ENCODE results near the gene SUSD6.

The SUSD6 gene

GRCh38 chr14:69699748-69700303 is 88.4 kb downstream of the SUSD6 start:
- FAIRE-seq: no peak
- DNase-seq (ENCODE audit: insufficient read length, low spot score): no peak

GRCh38 chr14:69700575-69700974 is 89.2 kb downstream of the SUSD6 start:
- no peak for TF ChIP-seq POLR2A (IDR thresholded peaks at IDR 0.05; ENCODE audit: low read depth, low read length)
- FAIRE-seq: no peak
- DNase-seq (ENCODE audit: insufficient read length, low spot score): no peak

More at GRCh38 chr14:69699748-69700303, 88.4 kb downstream of the SUSD6 start:
- no peak for TF ChIP-seq POLR2A (IDR thresholded peaks at IDR 0.05; ENCODE audit: low read depth, low read length)

GRCh38 chr14:69701291-69701690 is 89.9 kb downstream of the SUSD6 start:
- DNase-seq (ENCODE audit: insufficient read length, low spot score): no peak
- FAIRE-seq: no peak
- TF ChIP-seq POLR2A (IDR thresholded peaks at IDR 0.05; ENCODE audit: low read depth, low read length): no peak

- DNase-seq (ENCODE audit: insufficient read length, low spot score): no peak
- no peak for FAIRE-seq
- no peak for TF ChIP-seq POLR2A (IDR thresholded peaks at IDR 0.05; ENCODE audit: low read depth, low read length)
These were observed 90.5 kb downstream of the SUSD6 start for GRCh38 chr14:69701857-69702256.

GRCh38 chr14:69703047-69704039 is 91.9 kb downstream of the SUSD6 start:
- DNase-seq (ENCODE audit: insufficient read length, low spot score): no peak
- no peak for TF ChIP-seq POLR2A (IDR thresholded peaks at IDR 0.05; ENCODE audit: low read depth, low read length)
- no peak for FAIRE-seq

GRCh38 chr14:69704319-69704718 is 92.9 kb downstream of the SUSD6 start:
- DNase-seq (ENCODE audit: insufficient read length, low spot score) (no peak), FAIRE-seq (no peak)
- TF ChIP-seq POLR2A (IDR thresholded peaks at IDR 0.05; ENCODE audit: low read depth, low read length): no peak

GRCh38 chr14:69705706-69706105 is 94.3 kb downstream of the SUSD6 start:
- FAIRE-seq (no peak), DNase-seq (ENCODE audit: insufficient read length, low spot score) (no peak)
- TF ChIP-seq POLR2A (IDR thresholded peaks at IDR 0.05; ENCODE audit: low read depth, low read length): no peak

- no peak for FAIRE-seq
- no peak for TF ChIP-seq POLR2A (IDR thresholded peaks at IDR 0.05; ENCODE audit: low read depth, low read length)
- no peak for DNase-seq (ENCODE audit: insufficient read length, low spot score)
These were observed 96.7 kb downstream of the SUSD6 start for GRCh38 chr14:69708049-69708448.

- no peak for DNase-seq (ENCODE audit: insufficient read length, low spot score)
These were observed 97.5 kb downstream of the SUSD6 start for GRCh38 chr14:69708586-69709560.

GRCh38 chr14:69710378-69710777 is 99.0 kb downstream of the SUSD6 start:
- TF ChIP-seq POLR2A (IDR thresholded peaks at IDR 0.05; ENCODE audit: low read depth, low read length): no peak
- FAIRE-seq (no peak), DNase-seq (ENCODE audit: insufficient read length, low spot score) (no peak)

More at GRCh38 chr14:69708586-69709560, 97.5 kb downstream of the SUSD6 start:
- peak; percentile 33 for FAIRE-seq
- no peak for TF ChIP-seq POLR2A (IDR thresholded peaks at IDR 0.05; ENCODE audit: low read depth, low read length)

- DNase-seq (ENCODE audit: insufficient read length, low spot score) (no peak), FAIRE-seq (no peak)
- no peak for TF ChIP-seq POLR2A (IDR thresholded peaks at IDR 0.05; ENCODE audit: low read depth, low read length)
These were observed 99.7 kb downstream of the SUSD6 start for GRCh38 chr14:69711065-69711464.

GRCh38 chr14:69711477-69711876 is 100.1 kb downstream of the SUSD6 start:
- DNase-seq (ENCODE audit: insufficient read length, low spot score): no peak
- no peak for TF ChIP-seq POLR2A (IDR thresholded peaks at IDR 0.05; ENCODE audit: low read depth, low read length)
- no peak for FAIRE-seq

GRCh38 chr14:69711881-69712560 is 100.6 kb downstream of the SUSD6 start:
- DNase-seq (ENCODE audit: insufficient read length, low spot score) (no peak), FAIRE-seq (no peak)
- no peak for TF ChIP-seq POLR2A (IDR thresholded peaks at IDR 0.05; ENCODE audit: low read depth, low read length)

Measured in H54 (cell line).